Activated T-cell treated with anti-CD3 and anti-CD28 coated beads, Interleukin-2, amount 50 U/mL, for 24 hours (primary cell): ENCODE measurements around the gene RAP1GDS1.
"Not testable (repeated sequence)": the region's sequence is repeated elsewhere in the genome, so short reads cannot be mapped to it uniquely, and the experiment has no call there.

Experiments used
- DNase-seq: peaks from one replicate; pipeline ENCODE4 v3.0.0-alpha.2; 2020
- H3K27ac Mint-ChIP-seq: 2 replicates; pipeline ENCODE4 v1.8.0; 2020; ENCODE audit warnings: mild to moderate bottlenecking, mixed read lengths
- H3K27me3 Mint-ChIP-seq: 2 replicates; pipeline ENCODE4 v1.8.0; 2020; ENCODE audit warnings: mixed read lengths
- H3K36me3 Mint-ChIP-seq: 2 replicates; pipeline ENCODE4 v1.8.0; 2020; ENCODE audit warnings: low read depth, mixed read lengths
- H3K4me1 Mint-ChIP-seq: 2 replicates; pipeline ENCODE4 v1.8.0; 2020; ENCODE audit warnings: low read depth, mixed read lengths
- H3K4me3 Mint-ChIP-seq: 2 replicates; pipeline ENCODE4 v1.8.0; 2020; ENCODE audit warnings: mild to moderate bottlenecking, moderate library complexity, mixed read lengths
- H3K9me3 Mint-ChIP-seq: 2 replicates; pipeline ENCODE4 v1.8.0; 2020; ENCODE audit warnings: mixed read lengths

RAP1GDS1 gene

DNA sequence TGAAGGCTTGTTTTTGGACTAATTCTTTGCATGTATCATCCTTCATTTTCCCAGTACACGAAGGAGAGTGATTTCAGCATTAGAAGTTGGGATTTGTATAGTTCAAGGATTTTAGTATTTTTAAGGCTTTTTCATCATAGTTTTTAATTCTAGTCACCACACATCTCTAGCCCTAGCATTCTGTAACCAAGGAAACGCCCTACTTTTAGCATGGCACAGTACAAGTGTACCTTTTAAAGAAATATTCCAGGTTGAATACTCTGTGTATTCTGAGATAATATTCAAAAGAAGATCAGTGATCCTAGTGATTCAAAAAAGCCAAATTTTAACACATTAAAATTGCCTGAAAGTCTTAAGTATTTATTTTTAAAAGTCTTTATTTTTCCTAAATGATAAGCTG, 150.5 kb downstream of the RAP1GDS1 start:
- no peak overlapping the region for H3K27ac Mint-ChIP-seq
- H3K27me3 Mint-ChIP-seq, result no peaks in the 10 kb centered on the region
- peaks cover 7% of the 10 kb centered on the region for H3K4me1 Mint-ChIP-seq
- H3K36me3 Mint-ChIP-seq, result peaks cover 64% of the 10 kb centered on the region
- peaks cover 6% of the 10 kb centered on the region for H3K9me3 Mint-ChIP-seq
- DNase-seq, result no peak
- H3K4me3 Mint-ChIP-seq, result no peak overlapping the region

GRCh38 chr4:98416844-98417243, 155.7 kb downstream of the RAP1GDS1 start:
- Mint-ChIP-seq H3K4me1 (no peaks in the 10 kb centered on the region), H3K27me3 (no peaks in the 10 kb centered on the region), H3K36me3 (peaks cover 62% of the 10 kb centered on the region), H3K4me3 (no peak overlapping the region), H3K27ac (no peak overlapping the region), H3K9me3 (peaks cover 6% of the 10 kb centered on the region)
- DNase-seq, result no peak

DNA sequence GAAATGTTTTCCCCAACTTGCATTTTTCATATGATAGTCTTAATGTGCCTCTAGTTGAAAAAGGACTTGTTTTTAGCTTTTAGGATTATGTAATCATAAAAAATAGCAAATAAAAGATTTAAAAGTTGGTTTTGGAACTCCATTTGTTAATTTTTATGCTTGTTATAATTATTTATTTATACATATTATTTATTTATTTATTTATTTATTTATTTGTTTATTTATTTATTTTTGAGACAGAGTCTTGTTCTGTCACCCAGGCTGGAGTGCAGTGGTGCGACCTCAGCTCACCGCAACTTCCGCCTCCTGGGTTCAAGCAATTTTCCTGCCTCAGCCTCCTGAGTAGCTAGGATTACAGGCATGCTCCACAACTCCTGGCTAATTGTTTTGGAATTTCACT, 159.0 kb downstream of the RAP1GDS1 start:
- DNase-seq, H3K4me3 Mint-ChIP-seq, H3K9me3 Mint-ChIP-seq, H3K27ac Mint-ChIP-seq, H3K4me1 Mint-ChIP-seq, H3K27me3 Mint-ChIP-seq: not testable (repeated sequence)
- H3K36me3 Mint-ChIP-seq, result peaks cover 78% of the 10 kb centered on the region

- peaks cover 83% of the 10 kb centered on the region for H3K36me3 Mint-ChIP-seq
- H3K27ac Mint-ChIP-seq, result no peak overlapping the region
- DNase-seq, result no peak
- H3K9me3 Mint-ChIP-seq, result peaks cover 6% of the 10 kb centered on the region
- no peaks in the 10 kb centered on the region for H3K27me3 Mint-ChIP-seq
- no peak overlapping the region for H3K4me3 Mint-ChIP-seq
- H3K4me1 Mint-ChIP-seq, result peaks cover 13% of the 10 kb centered on the region
These were observed 159.9 kb downstream of the RAP1GDS1 start for GRCh38 chr4:98421111-98421510.

GRCh38 chr4:98423009-98423408, 161.8 kb downstream of the RAP1GDS1 start:
- no peak overlapping the region for H3K4me3 Mint-ChIP-seq
- peaks cover 79% of the 10 kb centered on the region for H3K36me3 Mint-ChIP-seq
- no peaks in the 10 kb centered on the region for H3K27me3 Mint-ChIP-seq
- no peak for DNase-seq
- peaks cover 17% of the 10 kb centered on the region for H3K4me1 Mint-ChIP-seq
- peaks cover 10% of the 10 kb centered on the region for H3K9me3 Mint-ChIP-seq
- H3K27ac Mint-ChIP-seq, result no peak overlapping the region

- H3K27me3 Mint-ChIP-seq, result no peaks in the 10 kb centered on the region
- DNase-seq, result no peak
- peaks cover 49% of the 10 kb centered on the region for H3K36me3 Mint-ChIP-seq
- no peak overlapping the region for H3K27ac Mint-ChIP-seq
- H3K9me3 Mint-ChIP-seq, result peaks cover 5% of the 10 kb centered on the region
- peaks cover 13% of the 10 kb centered on the region for H3K4me1 Mint-ChIP-seq
- H3K4me3 Mint-ChIP-seq, result no peak overlapping the region
These were observed 169.7 kb downstream of the RAP1GDS1 start for GRCh38 chr4:98430708-98431403.

DNA sequence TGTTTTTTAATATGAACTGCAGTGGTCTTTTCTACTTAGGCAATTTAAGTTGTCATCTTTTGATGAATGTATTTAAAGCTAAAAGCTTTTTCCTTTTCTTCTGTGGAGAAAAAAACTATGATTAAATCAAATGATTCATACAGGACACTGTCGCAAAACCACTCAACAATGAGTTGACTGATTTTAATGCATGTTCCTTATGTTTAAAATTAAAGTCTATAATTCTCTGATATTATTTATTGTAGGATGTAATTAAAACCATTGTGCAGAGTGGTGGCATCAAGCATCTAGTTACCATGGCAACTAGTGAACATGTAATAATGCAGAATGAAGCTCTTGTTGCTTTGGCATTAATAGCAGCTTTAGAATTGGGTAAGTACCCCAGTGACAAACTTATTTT, 172.5 kb downstream of the RAP1GDS1 start:
- H3K27ac Mint-ChIP-seq, result no peak overlapping the region
- no peaks in the 10 kb centered on the region for H3K9me3 Mint-ChIP-seq
- peaks cover 58% of the 10 kb centered on the region for H3K36me3 Mint-ChIP-seq
- no peak overlapping the region for H3K4me3 Mint-ChIP-seq
- DNase-seq, result no peak
- H3K4me1 Mint-ChIP-seq, result peaks cover 7% of the 10 kb centered on the region
- H3K27me3 Mint-ChIP-seq, result no peaks in the 10 kb centered on the region

DNA sequence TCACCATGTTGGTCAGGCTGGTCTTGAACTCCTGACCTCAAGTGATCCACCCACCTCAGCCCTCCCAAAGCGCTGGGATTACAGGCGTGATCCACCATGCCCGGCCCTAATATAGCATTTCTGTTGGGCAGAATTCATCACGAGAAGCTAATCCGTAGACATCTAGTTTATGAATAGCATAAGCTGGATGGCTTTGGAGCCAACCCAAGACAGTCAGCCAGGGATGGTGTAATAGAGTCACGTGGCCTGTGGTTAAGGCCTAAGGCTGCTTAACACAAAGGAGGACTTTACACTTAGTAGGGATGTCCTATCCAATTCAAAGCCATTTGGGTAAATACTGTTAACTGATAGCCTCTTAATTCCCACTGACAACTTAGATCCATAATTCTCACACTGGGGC, 173.6 kb downstream of the RAP1GDS1 start:
- Mint-ChIP-seq H3K9me3 (no peaks in the 10 kb centered on the region), H3K27ac (no peak overlapping the region), H3K4me1 (peaks cover 11% of the 10 kb centered on the region), H3K36me3 (peaks cover 68% of the 10 kb centered on the region), H3K27me3 (no peaks in the 10 kb centered on the region), H3K4me3 (no peak overlapping the region)
- no peak for DNase-seq

DNA sequence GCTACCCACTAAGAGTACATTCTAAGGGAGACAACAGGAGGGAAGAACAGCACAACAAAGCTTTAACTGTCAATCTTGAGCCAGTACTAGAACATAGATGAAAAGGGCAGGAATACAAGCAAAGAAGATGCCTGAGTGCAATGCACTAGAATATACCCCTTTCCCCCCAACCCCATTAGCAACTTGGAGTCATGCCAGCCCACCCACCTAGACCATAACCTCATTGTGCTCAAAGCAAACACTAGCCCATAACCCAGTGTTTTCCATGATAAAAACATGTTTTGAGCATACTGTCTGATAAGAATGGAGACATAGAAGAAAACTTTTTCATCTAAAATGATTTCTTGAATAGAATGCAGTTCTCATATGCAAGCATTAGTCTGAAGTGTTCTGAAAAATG, 183.2 kb downstream of the RAP1GDS1 start:
- Mint-ChIP-seq H3K9me3 (peaks cover 4% of the 10 kb centered on the region), H3K27me3 (no peaks in the 10 kb centered on the region), H3K27ac (no peak overlapping the region), H3K36me3 (peaks cover 53% of the 10 kb centered on the region), H3K4me3 (no peak overlapping the region), H3K4me1 (peaks cover 37% of the 10 kb centered on the region)
- DNase-seq, result no peak

- Mint-ChIP-seq H3K27me3 (no peaks in the 10 kb centered on the region), H3K4me3 (peak overlapping the region; percentile 57), H3K36me3 (peaks cover 35% of the 10 kb centered on the region), H3K9me3 (peaks cover 4% of the 10 kb centered on the region), H3K4me1 (peaks cover 38% of the 10 kb centered on the region), H3K27ac (peak overlapping the region; percentile 91)
- DNase-seq, result peak; percentile 65
These were observed 185.6 kb downstream of the RAP1GDS1 start for GRCh38 chr4:98446499-98447375.

GRCh38 chr4:98447648-98448047, 186.5 kb downstream of the RAP1GDS1 start:
- DNase-seq, result no peak
- H3K27me3 Mint-ChIP-seq, result no peaks in the 10 kb centered on the region
- H3K27ac Mint-ChIP-seq, result peak overlapping the region; percentile 91
- H3K4me1 Mint-ChIP-seq, result peaks cover 38% of the 10 kb centered on the region
- peak overlapping the region; percentile 57 for H3K4me3 Mint-ChIP-seq
- H3K9me3 Mint-ChIP-seq, result peaks cover 7% of the 10 kb centered on the region
- H3K36me3 Mint-ChIP-seq, result peaks cover 26% of the 10 kb centered on the region

DNA sequence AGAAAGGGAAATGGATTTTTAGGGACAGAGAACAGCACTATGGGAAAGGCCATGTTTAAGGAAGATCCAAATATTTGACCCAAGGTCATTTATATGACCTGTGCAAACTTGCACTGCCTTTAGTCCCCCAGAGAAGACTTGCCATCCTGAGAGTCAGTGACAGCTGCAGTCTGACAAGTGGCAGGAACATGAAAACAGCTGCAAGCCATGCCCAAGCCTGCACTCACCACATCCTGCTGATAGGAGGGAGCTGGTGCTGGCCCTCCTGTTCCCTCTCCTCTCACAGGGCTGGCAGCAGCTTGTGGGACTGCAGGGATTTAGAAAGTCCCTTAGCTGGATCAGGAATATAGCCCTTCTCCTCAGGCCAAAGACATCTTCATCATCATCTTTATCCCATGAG, 187.7 kb downstream of the RAP1GDS1 start:
- Mint-ChIP-seq H3K4me1 (peaks cover 42% of the 10 kb centered on the region), H3K4me3 (no peak overlapping the region), H3K9me3 (peaks cover 7% of the 10 kb centered on the region), H3K27me3 (no peaks in the 10 kb centered on the region), H3K27ac (no peak overlapping the region), H3K36me3 (peaks cover 14% of the 10 kb centered on the region)
- no peak for DNase-seq

DNA sequence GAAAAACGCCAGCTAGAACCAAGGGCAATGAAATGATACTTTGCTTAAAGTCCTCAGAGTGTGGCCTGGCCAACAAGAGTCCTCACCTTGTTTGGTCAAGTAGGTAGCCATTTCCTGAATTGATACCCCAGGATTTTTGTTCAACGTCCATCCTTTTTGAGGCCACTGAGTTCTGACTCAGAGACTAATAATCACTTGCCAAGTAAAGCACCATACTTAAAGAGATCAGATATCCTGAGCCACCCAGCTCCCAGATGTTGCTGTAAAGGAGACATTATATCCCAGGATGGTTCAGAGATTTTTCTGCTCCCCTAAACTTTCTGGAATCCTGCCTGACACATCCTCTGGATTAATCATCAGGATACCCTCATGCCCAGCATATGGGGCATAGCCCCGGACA, 190.9 kb downstream of the RAP1GDS1 start:
- peaks cover 3% of the 10 kb centered on the region for H3K9me3 Mint-ChIP-seq

GRCh38 chr4:98457422-98457821, 196.2 kb downstream of the RAP1GDS1 start:
- H3K9me3 Mint-ChIP-seq, H3K27me3 Mint-ChIP-seq, DNase-seq, H3K27ac Mint-ChIP-seq, H3K4me3 Mint-ChIP-seq, H3K36me3 Mint-ChIP-seq: not testable (repeated sequence)
- peaks cover 11% of the 10 kb centered on the region for H3K4me1 Mint-ChIP-seq

More for the DNA sequence above, 190.9 kb downstream of the RAP1GDS1 start:
- no peaks in the 10 kb centered on the region for H3K27me3 Mint-ChIP-seq
- no peak for DNase-seq
- H3K4me1 Mint-ChIP-seq, result peaks cover 27% of the 10 kb centered on the region
- H3K36me3 Mint-ChIP-seq, result no peaks in the 10 kb centered on the region
- H3K4me3 Mint-ChIP-seq, result no peak overlapping the region
- no peak overlapping the region for H3K27ac Mint-ChIP-seq
